ENCODE data around the gene ARID5A.

DNA sequence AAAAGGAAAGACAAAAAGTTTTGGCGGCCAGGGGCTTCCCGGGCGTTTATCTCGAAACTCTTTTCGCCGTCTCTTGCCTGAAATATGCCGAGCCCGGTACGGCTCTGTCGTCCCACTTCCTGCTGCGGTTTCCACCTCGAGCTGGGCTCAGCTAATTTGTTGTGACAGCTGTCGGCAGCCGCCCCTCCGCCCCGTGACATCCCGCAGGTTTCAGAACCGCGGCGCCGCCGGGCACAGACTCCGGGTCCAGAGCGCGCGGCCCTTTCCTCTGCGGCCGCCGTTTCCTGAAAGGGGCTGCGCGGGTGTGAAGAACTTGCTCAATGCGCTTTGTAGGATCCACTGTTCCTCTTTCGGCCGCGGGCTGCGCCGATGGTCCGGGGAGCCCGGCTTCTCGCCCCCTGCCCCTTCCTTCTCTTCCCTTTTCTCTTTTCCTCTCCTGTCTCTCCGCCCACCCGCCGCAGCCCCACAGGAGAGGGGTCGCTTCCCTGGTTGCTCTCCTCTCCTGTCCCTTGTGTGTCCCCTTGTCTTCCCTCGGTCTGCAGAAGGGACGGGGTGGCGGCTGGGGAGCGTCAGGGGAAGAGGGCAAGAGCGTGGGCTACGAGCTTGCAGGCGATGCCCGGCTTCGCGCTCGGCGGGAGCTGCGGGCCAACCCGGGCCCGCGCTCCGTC lies 648 bp downstream of the ARID5A start:
- TF ChIP-seq, protein P1, sequence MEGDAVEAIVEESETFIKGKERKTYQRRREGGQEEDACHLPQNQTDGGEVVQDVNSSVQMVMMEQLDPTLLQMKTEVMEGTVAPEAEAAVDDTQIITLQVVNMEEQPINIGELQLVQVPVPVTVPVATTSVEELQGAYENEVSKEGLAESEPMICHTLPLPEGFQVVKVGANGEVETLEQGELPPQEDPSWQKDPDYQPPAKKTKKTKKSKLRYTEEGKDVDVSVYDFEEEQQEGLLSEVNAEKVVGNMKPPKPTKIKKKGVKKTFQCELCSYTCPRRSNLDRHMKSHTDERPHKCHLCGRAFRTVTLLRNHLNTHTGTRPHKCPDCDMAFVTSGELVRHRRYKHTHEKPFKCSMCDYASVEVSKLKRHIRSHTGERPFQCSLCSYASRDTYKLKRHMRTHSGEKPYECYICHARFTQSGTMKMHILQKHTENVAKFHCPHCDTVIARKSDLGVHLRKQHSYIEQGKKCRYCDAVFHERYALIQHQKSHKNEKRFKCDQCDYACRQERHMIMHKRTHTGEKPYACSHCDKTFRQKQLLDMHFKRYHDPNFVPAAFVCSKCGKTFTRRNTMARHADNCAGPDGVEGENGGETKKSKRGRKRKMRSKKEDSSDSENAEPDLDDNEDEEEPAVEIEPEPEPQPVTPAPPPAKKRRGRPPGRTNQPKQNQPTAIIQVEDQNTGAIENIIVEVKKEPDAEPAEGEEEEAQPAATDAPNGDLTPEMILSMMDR (conservative IDR thresholded peaks at IDR 0.05 in 1 of 2, IDR thresholded peaks at IDR 0.05 in 1 of 2; ENCODE audit: extremely low read depth in 1 of 2, insufficient read depth in 1 of 2, low read depth in 1 of 2, low read length in 2 of 2), result no peak
- TF ChIP-seq EZH2 (IDR thresholded peaks at IDR 0.05; ENCODE audit: borderline replicate concordance, low read length), result no peak

Data from mammary epithelial cell (primary cell).